ENCODE results near the gene STK32B.

STK32B gene

DNA sequence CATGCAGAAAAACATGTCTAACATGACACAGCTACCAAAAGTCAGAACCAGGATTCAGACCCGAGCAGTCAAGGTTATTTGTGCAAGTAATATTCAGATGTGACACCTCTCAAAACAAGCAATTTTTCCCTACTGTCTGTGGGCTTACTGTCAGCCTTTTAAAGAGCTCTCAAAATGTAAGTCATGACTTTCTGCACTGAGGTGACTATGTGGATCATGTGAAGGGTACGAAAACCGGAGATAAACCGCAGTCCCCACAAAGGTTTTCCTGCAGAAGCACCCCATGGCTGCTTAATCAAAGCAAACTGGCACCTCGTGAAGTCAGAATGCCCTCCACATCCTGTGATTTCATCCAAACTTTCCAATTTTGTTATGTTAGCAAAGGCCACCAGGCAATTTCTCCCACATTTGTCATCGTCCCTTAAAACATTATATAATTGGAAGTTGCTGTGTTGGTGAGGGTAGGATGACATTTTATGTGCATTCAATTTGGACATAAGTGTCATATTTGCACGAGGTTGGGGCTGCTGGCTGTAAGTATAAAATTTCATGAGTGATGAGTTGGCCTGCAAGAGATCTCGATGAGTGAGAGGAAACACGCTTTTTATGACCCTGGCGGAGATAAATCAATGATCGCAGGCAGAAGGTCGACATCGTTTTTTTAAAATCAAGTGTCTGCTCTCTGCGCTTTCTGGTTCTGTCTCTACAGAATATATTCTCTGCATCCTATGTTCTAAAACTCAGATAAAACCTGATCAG, 161.2 kb downstream of the STK32B start:
- DNase-seq (ENCODE audit: extremely low read depth, low read depth) = no peak
- H3K4me3 ChIP-seq (replicated peaks; ENCODE audit: low read depth, low read length) = no peak overlapping the region
- TF ChIP-seq, protein P1, sequence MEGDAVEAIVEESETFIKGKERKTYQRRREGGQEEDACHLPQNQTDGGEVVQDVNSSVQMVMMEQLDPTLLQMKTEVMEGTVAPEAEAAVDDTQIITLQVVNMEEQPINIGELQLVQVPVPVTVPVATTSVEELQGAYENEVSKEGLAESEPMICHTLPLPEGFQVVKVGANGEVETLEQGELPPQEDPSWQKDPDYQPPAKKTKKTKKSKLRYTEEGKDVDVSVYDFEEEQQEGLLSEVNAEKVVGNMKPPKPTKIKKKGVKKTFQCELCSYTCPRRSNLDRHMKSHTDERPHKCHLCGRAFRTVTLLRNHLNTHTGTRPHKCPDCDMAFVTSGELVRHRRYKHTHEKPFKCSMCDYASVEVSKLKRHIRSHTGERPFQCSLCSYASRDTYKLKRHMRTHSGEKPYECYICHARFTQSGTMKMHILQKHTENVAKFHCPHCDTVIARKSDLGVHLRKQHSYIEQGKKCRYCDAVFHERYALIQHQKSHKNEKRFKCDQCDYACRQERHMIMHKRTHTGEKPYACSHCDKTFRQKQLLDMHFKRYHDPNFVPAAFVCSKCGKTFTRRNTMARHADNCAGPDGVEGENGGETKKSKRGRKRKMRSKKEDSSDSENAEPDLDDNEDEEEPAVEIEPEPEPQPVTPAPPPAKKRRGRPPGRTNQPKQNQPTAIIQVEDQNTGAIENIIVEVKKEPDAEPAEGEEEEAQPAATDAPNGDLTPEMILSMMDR (IDR thresholded peaks at IDR 0.05; ENCODE audit: low read depth, low read length, missing control alignments) = no peak

GRCh38 chr4:5213087-5213595, 161.9 kb downstream of the STK32B start:
- no peak for DNase-seq (ENCODE audit: extremely low read depth, low read depth)
- TF ChIP-seq, protein P1 (IDR thresholded peaks at IDR 0.05; ENCODE audit: low read depth, low read length, missing control alignments) = no peak
- H3K4me3 ChIP-seq (replicated peaks; ENCODE audit: low read depth, low read length) = no peak overlapping the region

DNA sequence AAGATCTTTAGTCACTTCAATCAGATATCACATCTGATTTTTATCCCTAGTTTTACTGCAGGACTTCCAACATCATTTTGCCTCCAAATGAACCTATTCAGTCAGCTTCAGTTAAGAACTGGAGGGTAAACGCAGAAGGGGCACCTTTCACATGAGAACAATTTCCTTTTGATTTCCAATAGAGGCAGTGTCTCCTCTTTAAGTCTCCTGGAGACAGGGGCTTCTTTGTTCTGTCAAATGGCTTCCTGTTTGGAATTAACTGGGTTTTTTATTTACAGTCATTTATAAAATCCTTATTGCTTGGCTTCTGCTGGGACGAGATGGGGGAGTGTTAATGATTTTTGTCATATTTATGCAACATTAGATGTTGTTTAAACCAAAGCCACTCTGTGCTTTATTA, 164.0 kb downstream of the STK32B start:
- H3K4me3 ChIP-seq (replicated peaks; ENCODE audit: low read depth, low read length) = no peak overlapping the region
- TF ChIP-seq, protein P1 (IDR thresholded peaks at IDR 0.05; ENCODE audit: low read depth, low read length, missing control alignments) = no peak
- no peak for DNase-seq (ENCODE audit: extremely low read depth, low read depth)

DNA sequence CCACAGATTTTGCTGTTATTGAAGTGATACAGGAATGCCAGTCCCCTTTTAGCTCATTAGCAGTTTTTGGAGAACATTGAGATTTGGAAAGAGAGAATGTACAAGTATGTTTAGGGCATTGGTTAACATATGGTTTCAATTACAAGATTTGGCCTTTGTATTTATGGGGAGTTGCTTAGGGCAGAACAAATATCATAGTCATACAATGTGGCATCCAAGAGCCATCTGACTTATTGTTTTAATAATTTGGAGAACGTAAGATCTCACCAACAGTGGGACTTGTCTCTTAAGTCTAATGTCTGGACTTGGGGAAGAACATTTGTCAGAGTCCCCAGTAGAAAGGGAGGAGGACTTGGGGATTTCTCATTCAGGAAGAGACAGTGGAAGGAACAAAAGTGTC, 166.1 kb downstream of the STK32B start:
- H3K4me3 ChIP-seq (replicated peaks; ENCODE audit: low read depth, low read length) = no peak overlapping the region
- TF ChIP-seq, protein P1 (IDR thresholded peaks at IDR 0.05; ENCODE audit: low read depth, low read length, missing control alignments) = no peak
- DNase-seq (ENCODE audit: extremely low read depth, low read depth) = no peak

GRCh38 chr4:5218376-5219069, 167.2 kb downstream of the STK32B start:
- DNase-seq (ENCODE audit: extremely low read depth, low read depth) = no peak
- H3K4me3 ChIP-seq (replicated peaks; ENCODE audit: low read depth, low read length) = no peak overlapping the region
- TF ChIP-seq, protein P1 (IDR thresholded peaks at IDR 0.05; ENCODE audit: low read depth, low read length, missing control alignments) = no peak

DNA sequence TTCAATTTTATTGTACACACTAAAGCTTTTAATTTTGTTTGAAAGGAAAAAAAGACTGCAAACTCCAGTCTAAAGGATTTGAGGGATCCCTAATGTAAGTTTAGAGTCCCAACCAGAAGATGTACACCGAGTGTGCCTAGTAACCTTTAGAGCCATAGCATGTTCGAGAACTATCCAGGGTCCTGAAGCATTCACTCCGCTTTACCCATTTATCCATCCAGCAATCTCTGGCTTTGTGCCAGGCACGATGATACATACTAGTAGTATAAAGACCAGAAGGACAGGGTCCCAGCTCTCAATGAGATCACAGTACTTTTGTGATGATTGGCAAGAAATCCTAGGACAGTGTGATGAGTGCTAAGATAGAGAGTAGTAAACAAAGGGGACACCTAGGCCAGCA, 168.7 kb downstream of the STK32B start:
- TF ChIP-seq, protein P1 (IDR thresholded peaks at IDR 0.05; ENCODE audit: low read depth, low read length, missing control alignments) = no peak
- no peak for DNase-seq (ENCODE audit: extremely low read depth, low read depth)
- H3K4me3 ChIP-seq (replicated peaks; ENCODE audit: low read depth, low read length) = no peak overlapping the region
